GM23338 (cell line): ENCODE measurements around the gene LOC101059915.

Source experiments
- ATAC-seq: fragments of 200-7000 bp; cut with Tn5 transposase; 3 replicates; pipeline ENCODE4 v1.9.1; 2020
- DNase-seq: peaks from one replicate; pipeline ENCODE4 v3.0.0-alpha.2; 2015; ENCODE audit warnings: low spot score
- H2AFZ ChIP-seq: fragments of 200-600 bp; sonication (generic); 2 replicates; pipeline ENCODE4 v1.8.0; 2016; ENCODE audit warnings: antibody characterized with exemption, mild to moderate bottlenecking, moderate library complexity
- H3F3A ChIP-seq: fragments of 200-600 bp; sonication (generic); replicated peaks from 2 replicates; pipeline ENCODE4 v1.8.0; 2017; ENCODE audit warnings: antibody characterized with exemption, mixed run types, low read depth
- H3K27ac ChIP-seq: fragments of 200-600 bp; sonication (generic); 2 replicates; pipeline ENCODE4 v1.6.1; 2016; ENCODE audit warnings: low read depth
- H3K27me3 ChIP-seq: fragments of 200-600 bp; sonication (generic); 2 replicates; pipeline ENCODE4 v1.8.0; 2016; ENCODE audit warnings: mild to moderate bottlenecking, mixed run types, moderate library complexity; ENCODE audit not compliant: insufficient read depth
- H3K36me3 ChIP-seq: fragments of 200-600 bp; sonication (generic); 2 replicates; pipeline ENCODE4 v1.8.0; 2016; ENCODE audit warnings: mild to moderate bottlenecking; ENCODE audit not compliant: insufficient read depth
- H3K4me1 ChIP-seq: fragments of 200-600 bp; sonication (generic); 2 replicates; pipeline ENCODE4 v1.8.0; 2016; ENCODE audit warnings: mild to moderate bottlenecking, moderate library complexity; ENCODE audit not compliant: insufficient read depth
- H3K4me2 ChIP-seq: fragments of 200-600 bp; sonication (generic); 2 replicates; pipeline ENCODE4 v1.7.1; 2017; ENCODE audit warnings: mixed run types
- H3K4me3 ChIP-seq: fragments of 200-600 bp; sonication (generic); 2 replicates; pipeline ENCODE4 v1.6.1; 2016; ENCODE audit warnings: mixed run types
- H3K79me2 ChIP-seq: fragments of 200-600 bp; sonication (generic); replicated peaks from 2 replicates; pipeline ENCODE4 v1.8.0; 2017; ENCODE audit warnings: mild to moderate bottlenecking; ENCODE audit not compliant: insufficient read depth
- H3K9me2 ChIP-seq: fragments of 200-600 bp; sonication (generic); 2 replicates; pipeline ENCODE4 v1.8.0; 2017; ENCODE audit not compliant: insufficient read depth
- H4K20me1 ChIP-seq: fragments of 200-600 bp; sonication (generic); replicated peaks from 2 replicates; pipeline ENCODE4 v1.8.0; 2017; ENCODE audit warnings: mild to moderate bottlenecking; ENCODE audit not compliant: insufficient read depth
- H3K27ac Mint-ChIP-seq: 2 replicates; pipeline ENCODE4 v1.8.0; 2020; ENCODE audit warnings: inconsistent platforms, mild to moderate bottlenecking, moderate library complexity, mixed read lengths
- H3K27me3 Mint-ChIP-seq: 3 replicates; pipeline ENCODE4 v1.8.0; 2022; ENCODE audit warnings: low read depth, mild to moderate bottlenecking, moderate library complexity, mixed read lengths, inconsistent platforms; ENCODE audit not compliant: insufficient read depth, poor library complexity
- H3K36me3 Mint-ChIP-seq: 3 replicates; pipeline ENCODE4 v1.8.0; 2021; ENCODE audit warnings: low read depth, mild to moderate bottlenecking, inconsistent platforms, moderate library complexity, mixed read lengths
- H3K4me1 Mint-ChIP-seq: 3 replicates; pipeline ENCODE4 v1.8.0; 2020; ENCODE audit warnings: mild to moderate bottlenecking, inconsistent platforms, mixed read lengths
- H3K4me3 Mint-ChIP-seq: 3 replicates; pipeline ENCODE4 v1.8.0; 2021; ENCODE audit warnings: moderate library complexity, mild to moderate bottlenecking, inconsistent platforms, mixed read lengths
- H3K9me3 Mint-ChIP-seq: 3 replicates; pipeline ENCODE4 v1.8.0; 2020; ENCODE audit warnings: moderate library complexity, mild to moderate bottlenecking, inconsistent platforms, mixed read lengths
- CREB1 ChIP-seq: fragments of 250-450 bp; sonication (Bioruptor Pico); IDR thresholded peaks from 2 replicates; pipeline ENCODE4 v1.5.0; 2020; ENCODE audit warnings: low read depth, mild to moderate bottlenecking, moderate library complexity
- CTCF ChIP-seq, 2 experiments: fragments of 200-600 bp in 1 of 2; sonication (generic) in 1 of 2; conservative IDR thresholded peaks; 2 replicates each; pipeline versions ENCODE4 v1.5.1 to v1.6.1; 2016 to 2017; ENCODE audit warnings: antibody characterized with exemption in 2 of 2, low read depth in 2 of 2, mild to moderate bottlenecking in 2 of 2, moderate library complexity in 1 of 2
- ETS1 ChIP-seq: IDR thresholded peaks from 2 replicates; pipeline ENCODE4 v1.6.1; 2016; ENCODE audit warnings: antibody characterized with exemption
- EZH2 ChIP-seq: fragments of 200-600 bp; sonication (generic); IDR thresholded peaks from one replicate; pipeline ENCODE4 v1.8.0; 2017; ENCODE audit warnings: antibody characterized with exemption, mild to moderate bottlenecking, low read depth; ENCODE audit not compliant: unreplicated experiment
- EZH2phosphoT487 ChIP-seq: fragments of 200-600 bp; sonication (generic); IDR thresholded peaks from one replicate; pipeline ENCODE4 v1.8.1; 2018; ENCODE audit warnings: antibody characterized with exemption; ENCODE audit not compliant: unreplicated experiment
- JUNB ChIP-seq: IDR thresholded peaks from one replicate; pipeline ENCODE4 v1.6.1; 2016; ENCODE audit warnings: antibody characterized with exemption; ENCODE audit not compliant: unreplicated experiment
- NANOG ChIP-seq: IDR thresholded peaks from 2 replicates; pipeline ENCODE4 v1.6.1; 2016; ENCODE audit warnings: antibody characterized with exemption, borderline replicate concordance
- POLR2AphosphoS5 ChIP-seq: IDR thresholded peaks from 2 replicates; pipeline ENCODE4 v1.6.1; 2016; ENCODE audit warnings: antibody characterized with exemption, low read depth
- REST ChIP-seq: IDR thresholded peaks from one replicate; pipeline ENCODE4 v1.6.1; 2018; ENCODE audit warnings: antibody characterized with exemption; ENCODE audit not compliant: unreplicated experiment
- STAT1 ChIP-seq: IDR thresholded peaks from one replicate; pipeline ENCODE4 v1.6.1; 2016; ENCODE audit warnings: antibody characterized with exemption; ENCODE audit not compliant: unreplicated experiment
- ZNF114 ChIP-seq: fragments of 250-450 bp; sonication (Bioruptor Pico); IDR thresholded peaks from 2 replicates; pipeline ENCODE4 v1.5.0; 2020; ENCODE audit warnings: mild to moderate bottlenecking, moderate library complexity
- ZNF331 ChIP-seq: fragments of 250-450 bp; sonication (Bioruptor Pico); IDR thresholded peaks from 2 replicates; pipeline ENCODE4 v1.5.0; 2020; ENCODE audit warnings: low read depth, mild to moderate bottlenecking, moderate library complexity
- ZNF462 ChIP-seq: fragments of 250-450 bp; sonication (Bioruptor Pico); IDR thresholded peaks from 2 replicates; pipeline ENCODE4 v1.5.0; 2020; ENCODE audit warnings: mild to moderate bottlenecking, moderate library complexity

Gene LOC101059915

GRCh38 chrX:71619986-71620385, 47.4 kb upstream of the LOC101059915 start:
- TF ChIP-seq ZNF462 (CRISPR knock-in tag) (no peak), CTCF (conservative IDR thresholded peaks at IDR 0.05; ENCODE audit: low read depth in 2 of 2) (no peak), STAT1 (no peak), NANOG (no peak), CREB1 (CRISPR knock-in tag) (no peak), EZH2 (no peak), POLR2AphosphoS5 (no peak), REST (no peak), EZH2phosphoT487 (no peak), ZNF114 (CRISPR knock-in tag) (no peak), JUNB (no peak), ZNF331 (no peak), ETS1 (no peak)
- H3K4me3 Mint-ChIP-seq: no peak overlapping the region
- Histone ChIP-seq H3K27me3 (no peaks in the 10 kb centered on the region), H3K4me3 (no peak overlapping the region), H3K79me2 (no peaks in the 10 kb centered on the region), H3K36me3 (no peaks in the 10 kb centered on the region), H3K4me2 (no peak overlapping the region), H4K20me1 (no peaks in the 10 kb centered on the region), H3F3A (no peaks in the 10 kb centered on the region), H3K27ac (no peak overlapping the region), H3K4me1 (no peaks in the 10 kb centered on the region), H2AFZ (no peak overlapping the region), H3K9me2 (no peaks in the 10 kb centered on the region)
- DNase-seq (no peak), ATAC-seq (no peak)
- no peak overlapping the region for H3K27ac Mint-ChIP-seq
- no peaks in the 10 kb centered on the region; the same call in 1 of the 3 replicates for H3K36me3 Mint-ChIP-seq
- H3K27me3 Mint-ChIP-seq: peaks cover 2% of the 10 kb centered on the region
- H3K9me3 Mint-ChIP-seq: no peaks in the 10 kb centered on the region; the same call in 2 of the 3 replicates
- peaks cover 3% of the 10 kb centered on the region; the same call in 1 of the 3 replicates for H3K4me1 Mint-ChIP-seq
